Measurements from ENCODE around the gene PCSK1.
"Not testable (repeated sequence)": the region's sequence is repeated elsewhere in the genome, so short reads cannot be mapped to it uniquely, and the experiment has no call there.

PCSK1 gene

GRCh38 chr5:96373381-96373733, 59.7 kb downstream of the PCSK1 start:
- no peak for DNase-seq (ENCODE audit: low read depth in 1 of 2, low spot score in 1 of 2)

GRCh38 chr5:96372726-96373380, 60.2 kb downstream of the PCSK1 start:
- no peak for DNase-seq (ENCODE audit: low read depth in 1 of 2, low spot score in 1 of 2)

- DNase-seq (ENCODE audit: low read depth in 1 of 2, low spot score in 1 of 2), result no peak
Observed at GRCh38 chr5:96370976-96371375, 62.1 kb downstream of the PCSK1 start.

GRCh38 chr5:96367337-96367736, 65.7 kb downstream of the PCSK1 start:
- not testable (repeated sequence) for DNase-seq (ENCODE audit: low read depth in 1 of 2, low spot score in 1 of 2)

GRCh38 chr5:96354237-96354636, 78.8 kb downstream of the PCSK1 start:
- no peak for DNase-seq (ENCODE audit: low read depth in 1 of 2, low spot score in 1 of 2)

GRCh38 chr5:96353220-96353619, 79.8 kb downstream of the PCSK1 start:
- no peak for DNase-seq (ENCODE audit: low read depth in 1 of 2, low spot score in 1 of 2)

GRCh38 chr5:96350678-96351077, 82.4 kb downstream of the PCSK1 start:
- DNase-seq (ENCODE audit: low read depth in 1 of 2, low spot score in 1 of 2), result no peak

- no peak for DNase-seq (ENCODE audit: low read depth in 1 of 2, low spot score in 1 of 2)
Observed at GRCh38 chr5:96348536-96348935, 84.5 kb downstream of the PCSK1 start.

- DNase-seq (ENCODE audit: low read depth in 1 of 2, low spot score in 1 of 2), result no peak
Observed at GRCh38 chr5:96347502-96348292, 85.4 kb downstream of the PCSK1 start.

GRCh38 chr5:96344678-96345577, 88.1 kb downstream of the PCSK1 start:
- no peak for DNase-seq (ENCODE audit: low read depth in 1 of 2, low spot score in 1 of 2)

GRCh38 chr5:96343094-96343493, 90.0 kb downstream of the PCSK1 start:
- DNase-seq (ENCODE audit: low read depth in 1 of 2, low spot score in 1 of 2), result no peak

- no peak for DNase-seq (ENCODE audit: low read depth in 1 of 2, low spot score in 1 of 2)
Observed at GRCh38 chr5:96342581-96342980, 90.5 kb downstream of the PCSK1 start.

Measured in activated T-helper 1 cell treated with anti-CD3 and anti-CD28 coated beads, Interleukin-2, amount 50 U/mL, for 16 hours (primary cell).